Raji (cell line): ENCODE results near the gene HOXB1.

Experiments
- POLR2A ChIP-seq: IDR thresholded peaks from 2 replicates; pipeline ENCODE4 v1.6.1; 2011; ENCODE audit warnings: low read depth, low read length, control low read depth; ENCODE audit not compliant: insufficient read depth

The HOXB1 gene

GRCh38 chr17:48551596-48552465 lies 21.0 kb upstream of the HOXB1 start:
- TF ChIP-seq POLR2A, result no peak

DNA sequence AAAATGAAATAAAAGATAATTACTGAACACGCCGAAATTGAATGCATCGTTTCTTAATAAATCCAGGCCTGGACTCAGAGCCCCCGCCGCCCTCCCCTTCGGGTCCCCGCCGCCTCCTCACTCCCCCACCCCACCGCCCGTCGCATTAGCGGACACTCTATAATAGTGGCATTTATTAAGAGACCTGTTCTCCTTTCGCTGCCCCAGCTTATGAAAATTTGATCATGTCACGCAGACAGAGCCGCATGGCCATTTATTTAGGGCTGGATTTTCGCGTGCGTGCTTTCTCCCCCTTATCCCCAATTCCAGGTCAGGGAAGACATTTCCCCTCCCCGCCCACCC lies 20.4 kb upstream of the HOXB1 start:
- TF ChIP-seq POLR2A, result no peak

GRCh38 chr17:48550502-48551213 lies 19.8 kb upstream of the HOXB1 start:
- no peak for TF ChIP-seq POLR2A

- no peak for TF ChIP-seq POLR2A
Observed at GRCh38 chr17:48549914-48550501, 19.2 kb upstream of the HOXB1 start.

- TF ChIP-seq POLR2A, result no peak
Observed at GRCh38 chr17:48549281-48549630, 18.4 kb upstream of the HOXB1 start.

GRCh38 chr17:48548523-48549280 lies 17.9 kb upstream of the HOXB1 start:
- TF ChIP-seq POLR2A, result no peak

DNA sequence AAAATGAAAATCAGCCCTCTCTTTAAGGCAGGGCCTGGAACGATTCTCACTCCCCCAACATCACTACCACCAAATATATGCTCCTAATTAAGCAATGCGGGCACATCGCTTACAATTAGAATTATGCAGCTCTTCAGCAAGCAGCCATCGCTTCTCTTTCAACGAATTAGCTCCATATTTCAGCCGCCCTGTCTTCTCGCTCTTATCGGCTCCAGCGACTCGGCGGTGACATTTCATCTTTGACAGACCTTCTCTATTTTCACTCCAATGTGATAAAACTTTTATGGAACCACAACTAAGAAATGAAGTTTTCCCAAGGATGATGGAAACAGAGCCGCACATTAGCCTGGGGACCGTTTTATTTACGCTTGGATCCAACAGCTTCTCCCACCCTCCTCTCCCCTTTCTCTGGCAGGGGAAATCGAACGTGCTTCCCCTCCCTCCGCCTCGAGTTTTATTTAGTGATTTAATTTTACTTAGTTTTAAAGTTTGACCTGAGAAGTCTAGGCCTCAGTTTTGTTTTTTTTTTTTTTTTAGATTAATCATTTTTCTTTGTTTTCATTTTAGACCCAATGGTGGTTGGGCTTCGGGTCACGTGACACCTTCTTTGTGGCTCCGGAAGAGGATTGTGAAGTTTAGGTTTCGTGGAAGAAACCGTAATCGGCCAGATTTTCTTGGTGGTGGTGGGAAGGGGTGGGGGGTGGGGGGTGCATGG lies 17.2 kb upstream of the HOXB1 start:
- TF ChIP-seq POLR2A, result no peak

GRCh38 chr17:48546924-48547807 lies 16.4 kb upstream of the HOXB1 start:
- no peak for TF ChIP-seq POLR2A

DNA sequence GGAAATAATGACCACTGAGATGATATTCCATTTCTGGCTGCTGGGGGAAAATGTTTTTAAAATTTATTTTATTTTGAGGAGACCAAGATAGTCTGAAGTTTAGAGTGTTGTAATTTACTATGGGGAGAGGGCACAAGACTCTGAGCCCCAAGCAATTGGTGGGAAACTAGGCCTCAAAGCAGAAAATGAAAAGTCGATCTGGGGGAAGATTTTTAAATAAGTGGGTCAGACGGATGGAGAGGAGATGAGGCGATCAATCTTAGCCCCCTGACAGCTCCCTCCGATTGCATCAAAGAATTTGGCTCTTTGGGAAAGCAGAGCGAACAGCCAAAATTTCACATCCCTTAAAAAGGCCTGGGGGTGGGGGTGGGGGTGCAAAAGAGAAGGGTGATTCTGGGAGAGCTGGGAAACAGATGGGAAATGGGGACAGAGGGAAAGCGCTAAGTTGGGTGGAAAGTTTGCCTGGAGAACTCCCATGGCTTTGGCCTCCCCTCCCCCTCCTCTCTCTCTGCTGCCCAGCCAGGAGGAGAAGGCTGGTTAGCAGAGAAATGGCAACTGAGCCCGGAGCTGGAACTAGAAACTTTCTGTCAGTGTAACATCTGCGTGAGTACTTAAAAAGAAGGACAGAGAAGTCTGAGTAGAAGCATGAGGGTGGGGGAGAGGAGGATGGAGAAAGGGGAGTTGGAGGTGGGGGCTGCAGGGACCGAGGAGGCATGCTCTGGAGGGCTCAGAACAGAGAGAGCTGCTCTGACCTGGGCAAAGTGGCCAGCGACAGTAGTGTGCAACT lies 15.5 kb upstream of the HOXB1 start:
- no peak for TF ChIP-seq POLR2A

DNA sequence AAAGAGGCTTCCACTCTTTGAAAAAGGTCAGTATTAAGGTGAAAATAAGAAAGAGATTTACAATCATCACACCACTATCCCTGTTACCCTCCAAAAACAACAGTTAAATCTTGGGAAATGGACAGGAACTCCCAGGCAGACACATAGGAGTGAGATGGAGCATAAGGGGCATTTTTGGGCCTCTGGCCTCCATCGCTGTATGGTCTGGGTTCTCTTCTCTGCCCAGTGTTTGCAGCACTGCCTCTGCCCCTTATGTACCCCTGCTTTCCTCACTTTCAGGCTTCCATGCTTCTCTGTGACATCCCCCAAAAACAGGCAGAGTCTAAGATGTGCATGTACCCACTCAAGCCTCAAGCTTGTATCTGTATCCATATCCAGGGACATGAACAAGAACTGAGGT lies 14.7 kb upstream of the HOXB1 start:
- TF ChIP-seq POLR2A, result no peak

- TF ChIP-seq POLR2A, result no peak
Observed at GRCh38 chr17:48545022-48545375, 14.2 kb upstream of the HOXB1 start, which contains the start of gene HOXB2. Gene HOXB2, minus strand, starts transcription at chr17:48545109. Its CDS starts 198 bp downstream, at chr17:48544911.

- TF ChIP-seq POLR2A, result no peak
Observed at GRCh38 chr17:48544349-48545021, 13.7 kb upstream of the HOXB1 start.
